GM21528 (cell line): ENCODE data around the gene SEC14L3.

Experiments
- ATAC-seq: cut with Tn5 transposase; IDR thresholded peaks from one replicate; pipeline ENCODE4 v1.9.1; 2021; ENCODE audit warnings: mild to moderate bottlenecking, moderate library complexity; ENCODE audit not compliant: unreplicated experiment, low FRiP score

The SEC14L3 gene

DNA sequence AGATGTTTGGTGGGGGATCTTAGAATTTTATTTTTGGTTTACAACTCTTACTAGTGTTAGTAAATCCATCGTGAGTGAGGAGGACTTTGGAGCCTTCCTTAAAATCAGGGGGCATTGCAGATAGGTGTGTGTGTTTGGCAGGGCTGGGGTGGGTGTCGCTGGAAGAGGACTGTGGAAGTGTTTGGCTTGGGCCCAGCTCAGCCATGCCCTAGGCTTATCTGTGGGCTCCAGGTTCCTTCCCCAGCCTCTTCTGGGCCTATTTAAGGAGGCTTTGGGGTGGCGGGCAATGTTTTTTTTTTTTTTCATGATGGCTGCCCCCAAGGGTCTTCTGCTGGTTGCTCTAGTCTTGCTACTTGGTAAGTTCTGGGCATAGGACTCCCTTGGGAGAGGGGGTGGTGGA lies 24.2 kb downstream of the SEC14L3 start:
- ATAC-seq: no peak

DNA sequence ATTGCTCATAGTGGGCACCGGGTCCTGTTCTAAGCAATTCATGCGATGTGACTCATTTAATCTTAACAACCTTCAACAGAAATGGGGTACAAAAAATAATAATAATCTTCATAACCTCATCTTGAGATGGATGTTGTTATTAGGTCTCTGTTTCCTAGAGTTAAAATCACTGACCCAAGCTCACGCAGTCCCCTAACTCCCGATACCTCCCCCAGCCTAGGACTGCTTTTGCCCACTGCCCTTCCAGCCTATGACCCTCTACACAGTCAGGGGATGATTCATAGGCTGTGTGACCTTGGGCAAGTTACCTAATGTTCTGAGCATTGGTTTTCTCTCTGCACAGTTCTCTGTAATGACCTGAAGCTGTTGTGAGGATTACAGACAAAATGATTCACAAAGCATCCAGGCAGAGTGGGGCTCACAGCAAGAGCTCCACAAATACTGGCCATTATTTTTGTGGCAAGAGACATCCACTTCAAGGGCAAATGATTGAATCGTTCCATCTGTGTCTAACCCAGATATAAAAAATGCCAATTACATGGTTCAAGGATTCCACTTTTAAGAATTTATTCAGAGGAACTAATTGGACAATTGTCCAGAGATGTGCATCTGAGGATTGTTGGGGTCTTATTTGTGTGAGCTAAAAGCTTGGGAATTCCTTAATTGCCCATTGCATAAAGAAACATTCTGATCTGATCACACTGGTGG lies 26.2 kb downstream of the SEC14L3 start:
- ATAC-seq: no peak

DNA sequence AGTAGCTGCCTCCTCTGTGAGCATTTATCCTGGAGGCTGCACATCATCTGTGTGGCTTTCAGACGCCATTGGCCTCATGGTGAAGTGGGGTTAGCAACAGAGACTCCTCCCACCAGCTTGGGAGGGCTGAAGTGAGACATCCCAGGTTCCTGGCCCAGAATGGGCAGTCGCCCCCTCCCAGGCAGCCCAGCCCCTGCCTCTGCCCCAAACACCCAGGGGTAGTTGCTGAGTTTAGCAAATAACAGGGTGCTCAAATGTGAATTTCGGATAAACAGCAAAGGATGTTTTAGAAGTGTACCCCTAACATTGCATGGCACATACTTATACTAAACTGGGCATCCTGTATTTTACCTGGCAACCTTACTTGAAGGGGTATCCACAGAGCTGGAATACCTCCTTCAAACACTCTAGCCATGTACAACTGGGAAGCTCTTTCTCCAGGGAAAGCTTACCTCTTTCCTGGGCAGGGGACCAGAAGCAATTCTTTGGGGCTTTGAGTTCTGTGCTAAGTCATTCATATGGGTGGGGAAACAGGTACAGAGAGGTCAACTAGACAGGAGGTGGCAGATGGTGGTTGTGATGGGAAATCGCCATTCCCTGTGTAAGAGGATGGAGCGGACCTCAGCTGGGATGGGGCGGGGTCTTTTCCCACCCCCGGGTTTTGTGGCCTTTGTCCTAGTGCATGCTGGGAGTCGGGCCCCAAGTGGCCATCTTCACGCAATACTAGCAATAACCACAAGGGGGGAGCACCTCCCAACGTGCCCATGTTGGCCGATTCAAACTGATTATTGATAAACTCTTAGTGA lies 27.0 kb downstream of the SEC14L3 start:
- ATAC-seq: no peak

DNA sequence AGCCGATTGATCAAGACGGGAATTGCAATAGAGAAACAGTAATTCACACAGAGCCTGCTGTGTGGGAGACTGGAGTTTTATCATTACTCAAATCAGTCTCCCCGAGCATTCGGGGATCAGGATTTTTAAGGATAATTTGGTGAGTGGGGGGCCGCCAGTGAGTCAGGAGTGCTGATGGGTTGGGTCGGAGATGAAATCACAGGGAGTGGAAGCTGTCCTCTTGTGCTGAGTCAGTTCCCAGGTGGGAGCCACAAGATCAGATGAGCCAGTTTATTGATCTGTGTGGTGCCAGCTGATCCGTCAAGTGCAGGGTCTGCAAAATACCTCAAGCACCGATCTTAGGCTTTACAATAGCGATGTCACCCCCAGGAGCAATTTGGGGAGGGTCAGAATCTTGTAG lies 30.7 kb downstream of the SEC14L3 start:
- no peak for ATAC-seq

DNA sequence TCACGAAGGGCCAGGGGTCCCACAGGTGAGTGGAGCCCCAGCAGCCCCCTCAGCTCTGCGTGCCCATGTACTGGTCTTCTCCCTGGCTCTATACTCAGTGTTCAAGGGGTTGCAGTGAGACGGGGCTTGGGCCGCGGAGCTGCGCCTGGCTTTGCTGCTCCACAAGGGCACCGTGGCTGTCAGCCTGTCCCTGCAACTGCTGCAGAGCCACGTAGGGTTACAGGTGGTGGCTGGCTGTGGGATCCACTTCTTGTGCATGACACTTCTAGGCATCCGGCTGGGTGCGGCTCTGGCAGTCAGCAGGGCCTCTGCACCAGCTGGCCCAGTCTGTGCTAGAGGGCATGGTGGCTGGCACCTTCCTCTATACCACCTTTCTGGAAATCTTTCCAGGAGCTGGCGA lies 32.0 kb downstream of the SEC14L3 start:
- no peak for ATAC-seq

DNA sequence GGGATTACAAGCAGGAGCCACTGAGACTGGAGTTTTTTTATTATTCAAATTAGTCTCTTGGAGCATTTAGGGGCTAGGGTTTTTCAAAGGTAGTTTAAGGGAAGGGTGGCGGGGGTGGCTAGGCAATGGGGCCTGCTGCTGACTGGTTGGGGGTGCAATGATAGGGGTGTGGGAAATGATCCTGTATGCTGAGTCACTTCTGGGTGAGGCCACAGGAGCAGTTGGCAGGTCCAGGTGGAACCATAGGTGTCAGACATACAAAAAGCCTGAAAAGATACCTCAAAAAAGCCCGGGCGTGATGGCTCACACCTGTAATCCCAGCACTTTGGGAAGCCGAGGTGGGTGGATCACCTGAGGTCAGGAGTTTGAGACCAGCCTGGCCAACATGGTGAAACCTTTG lies 32.6 kb downstream of the SEC14L3 start:
- no peak for ATAC-seq

DNA sequence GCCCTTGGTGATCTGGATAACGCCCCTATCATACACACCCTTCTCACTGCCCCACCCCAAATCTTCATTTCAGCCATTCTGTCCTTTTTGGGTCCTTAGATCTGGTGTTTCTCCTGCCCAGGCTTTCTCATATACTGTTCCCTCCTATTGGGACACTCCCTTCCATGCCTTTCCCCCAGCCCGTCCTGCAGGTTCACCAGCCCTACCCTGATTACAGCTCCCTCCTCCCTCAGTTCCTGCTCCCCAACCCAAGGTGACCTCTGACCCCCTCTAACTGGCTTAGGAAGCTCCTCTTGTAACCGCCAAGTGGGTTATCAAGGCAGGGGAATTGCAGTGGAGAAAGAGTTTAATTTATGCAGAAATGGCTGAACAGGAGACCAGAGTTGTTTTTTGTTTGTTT lies 33.3 kb downstream of the SEC14L3 start:
- no peak for ATAC-seq

DNA sequence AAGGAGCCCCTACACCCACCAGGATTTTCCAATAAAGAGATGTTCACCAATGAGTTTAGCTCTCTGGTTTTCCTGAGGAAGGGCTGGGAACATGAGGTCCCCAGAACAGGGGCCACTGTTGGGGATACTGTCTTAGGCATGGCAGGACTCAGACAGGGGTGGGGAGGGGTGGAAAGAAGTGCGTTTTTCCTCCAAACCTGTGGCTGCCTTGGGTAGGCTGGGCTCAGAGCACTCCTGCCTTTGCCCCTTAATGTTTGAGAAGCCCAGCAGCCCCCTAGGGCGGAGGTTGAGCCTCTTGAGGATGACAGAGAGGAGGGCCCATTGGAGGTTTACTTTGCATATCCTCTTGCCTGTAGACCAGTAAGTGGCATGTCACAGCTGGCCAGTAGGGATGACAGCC lies 35.6 kb downstream of the SEC14L3 start:
- no peak for ATAC-seq

DNA sequence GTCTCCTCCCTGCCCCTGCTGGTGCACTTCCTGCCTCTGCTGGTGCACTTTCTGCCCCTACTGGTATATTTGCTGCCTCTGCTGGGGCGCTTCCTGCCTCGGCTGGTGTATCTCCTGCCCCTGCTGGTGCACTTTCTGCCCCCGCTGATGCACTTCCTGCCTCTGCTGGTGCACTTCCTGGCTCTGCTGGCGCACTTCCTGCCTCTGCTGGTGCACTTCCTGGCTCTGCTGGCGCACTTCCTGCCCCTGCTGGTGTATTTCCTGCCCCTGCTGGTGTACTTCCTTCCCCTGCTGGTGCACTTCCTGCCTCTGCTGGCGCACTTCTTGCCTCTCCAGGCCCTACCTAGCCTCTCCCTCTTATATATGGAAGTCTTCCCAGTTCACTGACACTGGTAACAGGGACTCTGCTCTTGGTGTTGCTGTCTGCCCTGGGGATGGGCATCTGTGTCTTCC lies 36.1 kb downstream of the SEC14L3 start:
- ATAC-seq: no peak

DNA sequence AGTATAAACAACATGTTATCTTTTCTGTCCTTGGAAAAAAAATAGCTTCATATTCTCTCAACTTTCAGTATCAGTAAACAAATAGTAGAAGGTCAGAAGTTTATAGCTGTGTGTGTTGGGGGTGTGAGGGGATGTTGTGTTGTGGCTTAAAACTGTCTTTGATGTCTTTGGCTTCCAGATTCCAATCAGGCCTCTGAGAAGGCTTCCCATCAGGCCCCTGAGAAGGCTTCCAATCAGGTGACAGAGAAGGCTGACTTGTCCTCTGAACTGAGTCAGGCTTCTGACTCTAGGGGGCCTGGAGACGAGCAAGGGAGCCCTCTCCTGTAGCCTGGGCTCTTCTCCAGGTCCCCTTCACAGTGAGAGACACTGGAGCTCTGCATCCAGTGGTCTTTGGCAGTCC lies 37.0 kb downstream of the SEC14L3 start:
- ATAC-seq: no peak

DNA sequence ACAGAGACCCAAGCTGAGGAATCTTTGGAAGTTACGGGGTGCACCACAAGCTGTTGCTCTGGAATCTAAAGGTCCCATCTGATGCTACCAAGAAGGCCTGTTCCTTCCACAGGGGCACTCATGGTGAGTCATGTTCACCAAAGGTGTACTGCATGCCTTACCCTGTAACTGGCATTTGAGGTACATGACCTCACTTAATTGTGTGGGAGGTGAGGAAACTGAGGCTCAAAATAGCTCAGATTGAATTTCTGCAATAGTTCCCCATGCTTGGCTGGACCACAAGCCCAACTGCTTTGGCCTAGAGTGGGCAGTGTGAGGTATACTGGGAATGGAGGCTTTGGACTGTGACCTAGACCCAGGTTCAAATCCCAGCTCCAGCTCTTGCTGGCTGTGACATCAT lies 38.0 kb downstream of the SEC14L3 start:
- ATAC-seq: no peak

DNA sequence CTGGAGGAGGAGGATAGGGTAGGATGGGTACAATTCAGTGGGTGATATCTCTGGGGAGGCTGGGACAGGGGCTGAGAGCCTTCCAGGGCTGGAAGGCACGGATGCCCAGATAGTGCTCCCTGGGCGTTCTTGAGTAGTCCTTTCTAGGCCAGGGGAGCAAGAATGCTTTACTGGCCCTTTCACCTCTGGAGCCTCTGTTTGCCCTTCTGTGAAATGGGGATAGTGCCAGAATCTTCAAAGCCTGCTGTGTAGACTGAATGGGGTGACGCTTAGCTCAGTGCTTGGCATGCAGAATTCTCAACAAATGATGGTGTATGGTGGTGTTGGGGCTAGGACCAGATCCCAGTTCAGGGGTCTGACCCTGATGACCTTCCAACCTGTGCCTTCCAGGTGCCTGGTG lies 38.6 kb downstream of the SEC14L3 start:
- ATAC-seq: no peak

DNA sequence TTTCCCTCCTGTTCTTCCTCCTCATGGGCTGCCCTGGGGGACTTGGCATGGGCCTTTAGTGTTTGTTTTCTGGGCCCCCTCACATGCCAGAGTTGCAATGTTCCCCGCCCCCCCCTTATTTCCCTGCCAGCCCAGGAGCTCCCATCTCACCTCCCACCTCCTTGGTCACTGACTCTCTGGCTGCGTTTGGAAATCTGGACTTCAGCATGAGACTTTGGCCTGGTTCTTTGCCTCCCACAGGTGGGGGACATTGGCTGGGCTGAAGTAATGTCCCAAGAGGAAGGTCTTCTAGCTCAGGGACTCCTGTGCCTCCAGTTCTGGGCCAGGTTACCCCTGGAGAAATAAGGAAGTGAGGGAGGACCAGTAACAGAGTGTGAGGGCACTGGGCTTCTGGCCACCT lies 39.3 kb downstream of the SEC14L3 start:
- ATAC-seq: no peak

DNA sequence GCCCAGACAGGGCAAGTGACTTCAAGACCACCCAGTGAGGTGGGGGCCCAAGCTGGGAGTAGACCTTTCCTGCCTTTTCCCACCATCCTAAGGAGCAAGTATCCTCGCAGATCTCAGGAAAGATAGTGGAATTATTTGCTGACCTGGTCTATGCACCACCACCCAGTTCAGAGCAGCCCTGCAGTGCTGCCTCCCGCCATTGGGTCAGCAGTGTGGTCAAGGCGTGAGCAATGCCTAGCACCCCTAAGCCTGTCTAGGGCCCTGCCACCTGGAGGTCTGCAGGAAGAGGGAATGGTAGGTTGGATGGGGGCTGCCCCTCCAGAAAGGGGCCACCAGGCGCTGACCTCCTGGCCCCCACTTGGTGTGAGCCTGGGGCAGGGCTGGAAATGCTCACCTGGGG lies 39.7 kb downstream of the SEC14L3 start:
- no peak for ATAC-seq

DNA sequence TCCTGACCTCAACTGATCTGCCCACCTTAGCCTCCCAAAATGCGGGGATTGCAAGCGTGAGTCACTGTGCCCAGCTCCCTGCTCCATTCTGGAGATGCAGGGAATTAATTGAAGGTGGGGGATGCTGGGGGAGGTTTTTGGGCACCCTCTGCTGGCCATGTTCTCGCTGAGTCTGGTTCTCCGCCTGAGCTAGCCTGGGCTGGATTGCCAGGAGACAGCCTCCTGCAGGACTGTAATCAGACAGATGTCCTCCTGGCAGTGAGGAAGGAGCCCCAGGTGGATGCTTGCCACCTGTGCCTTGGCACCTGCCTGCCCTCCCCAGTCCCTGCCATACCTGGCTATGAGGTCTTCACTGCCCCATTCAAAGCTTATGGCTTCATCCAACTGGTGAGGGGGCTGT lies 40.9 kb downstream of the SEC14L3 start:
- ATAC-seq: no peak

DNA sequence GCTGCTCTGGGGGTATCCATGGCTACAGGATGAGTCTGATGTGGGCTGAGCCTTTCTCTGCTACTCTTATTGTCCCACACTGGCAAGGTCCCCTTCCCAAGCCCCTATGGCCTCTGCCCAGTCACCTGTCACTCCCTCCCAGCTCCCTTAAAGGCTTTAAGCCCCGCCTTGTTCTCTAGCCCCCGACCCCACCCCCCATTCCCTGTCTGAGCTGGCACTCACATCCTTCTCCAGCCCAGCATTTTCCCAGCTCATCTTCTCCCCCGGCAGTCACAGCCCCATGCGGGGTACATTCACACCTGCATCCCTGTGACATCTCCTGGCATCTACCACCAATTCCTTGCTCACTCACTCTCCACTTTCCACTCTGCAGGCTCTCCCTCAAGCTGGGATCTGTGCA lies 41.9 kb downstream of the SEC14L3 start:
- ATAC-seq: no peak

DNA sequence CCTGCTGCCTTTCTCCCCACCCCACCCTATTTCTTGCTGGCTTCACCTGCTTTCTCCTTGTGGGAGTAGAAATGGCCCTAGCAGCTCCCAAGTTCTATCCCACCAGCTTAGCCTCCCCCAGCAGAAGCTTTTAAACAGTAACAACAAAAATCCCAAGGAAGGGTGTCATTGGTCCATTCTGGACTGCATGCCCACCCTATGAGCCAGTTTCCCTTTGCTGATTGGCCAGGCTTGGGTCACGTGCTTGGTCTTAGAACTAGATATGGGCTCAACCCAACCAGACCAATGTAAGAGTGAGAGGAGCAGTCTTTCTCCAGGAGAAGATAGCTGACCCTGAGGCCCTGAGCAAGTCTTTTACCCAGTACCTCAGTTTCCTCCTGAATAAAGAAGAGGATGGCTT lies 43.9 kb downstream of the SEC14L3 start:
- no peak for ATAC-seq

DNA sequence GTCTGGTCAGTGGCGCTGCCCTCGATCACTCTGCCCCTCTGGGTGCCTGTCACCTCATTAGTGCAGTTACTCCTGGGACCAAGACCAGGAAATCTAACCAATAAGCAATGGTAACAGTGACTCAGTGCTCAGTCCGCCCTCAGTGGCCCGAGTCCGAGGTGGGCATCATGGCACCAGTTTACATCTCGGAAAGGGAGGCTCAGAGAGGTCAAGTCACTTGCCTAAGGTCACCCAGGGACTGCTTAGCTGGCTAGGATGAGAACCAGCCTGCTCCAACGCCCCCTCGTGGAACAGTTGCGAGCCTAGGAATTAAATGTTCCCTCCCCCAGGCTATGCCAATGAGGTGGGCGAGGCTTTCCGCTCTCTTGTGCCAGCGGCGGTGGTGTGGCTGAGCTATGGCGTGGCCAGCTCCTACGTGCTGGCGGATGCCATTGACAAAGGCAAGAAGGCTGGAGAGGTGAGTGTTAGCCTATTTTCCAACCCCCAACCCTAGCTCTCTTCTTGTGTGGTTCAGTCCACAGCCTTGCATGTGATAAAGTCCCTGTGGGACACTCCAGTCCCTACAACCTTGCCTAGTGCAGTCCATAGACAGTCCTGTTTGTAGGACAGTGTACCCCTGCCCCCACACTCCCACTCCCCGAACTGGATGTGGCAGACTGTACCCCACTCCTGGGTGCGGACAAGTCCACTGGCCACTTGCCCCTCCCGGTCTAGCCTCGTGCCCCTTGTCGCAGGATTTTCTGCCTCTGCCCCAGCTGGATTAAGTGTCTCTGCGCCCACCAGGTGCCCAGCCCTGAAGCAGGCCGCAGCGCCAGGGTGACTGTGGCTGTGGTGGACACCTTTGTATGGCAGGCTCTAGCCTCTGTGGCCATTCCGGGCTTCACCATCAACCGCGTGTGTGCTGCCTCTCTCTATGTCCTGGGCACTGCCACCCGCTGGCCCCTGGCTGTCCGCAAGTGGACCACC lies 45.1 kb downstream of the SEC14L3 start:
- no peak for ATAC-seq

DNA sequence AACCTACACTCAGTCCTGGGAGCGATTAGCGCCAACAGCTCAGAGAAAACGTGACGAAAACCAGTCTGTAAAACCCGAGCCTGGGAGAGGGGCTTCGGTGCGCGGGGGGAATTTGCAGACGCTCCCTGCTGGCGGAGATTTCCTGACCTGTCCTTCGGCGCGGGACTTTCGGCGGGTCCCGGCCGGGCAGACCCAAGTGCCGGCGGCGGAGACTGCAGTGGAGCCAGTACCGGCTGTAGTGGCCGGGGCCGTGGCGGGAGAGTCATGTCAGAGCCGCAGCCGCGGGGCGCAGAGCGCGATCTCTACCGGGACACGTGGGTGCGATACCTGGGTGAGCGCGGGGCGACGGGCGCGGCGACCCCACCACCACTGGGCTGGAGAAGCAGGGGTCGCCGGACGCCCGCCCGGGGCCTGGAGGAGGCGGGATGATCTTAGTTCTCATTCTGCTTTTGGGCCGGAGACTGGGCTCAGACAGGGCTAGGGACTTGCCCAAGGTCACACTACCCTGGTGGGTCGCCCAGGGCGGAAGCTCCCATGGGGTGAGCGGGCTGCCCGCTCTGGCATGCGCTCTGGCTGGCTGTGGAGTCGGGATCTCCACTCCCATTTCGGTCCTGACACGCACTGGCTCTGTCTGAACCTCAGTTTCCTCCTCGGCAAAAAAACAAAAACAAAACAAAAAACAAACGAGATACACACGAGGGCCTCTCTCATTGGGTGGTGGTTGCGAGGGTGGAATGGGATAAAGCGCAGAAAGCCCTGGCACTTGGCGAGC lies 46.0 kb downstream of the SEC14L3 start, which contains the start of gene MTFP1:
TSS of gene MTFP1 (plus strand) at position 153 of the 772 bp plus-strand sequence. CDS start at position 265, 112 bp downstream.
- ATAC-seq: no peak

DNA sequence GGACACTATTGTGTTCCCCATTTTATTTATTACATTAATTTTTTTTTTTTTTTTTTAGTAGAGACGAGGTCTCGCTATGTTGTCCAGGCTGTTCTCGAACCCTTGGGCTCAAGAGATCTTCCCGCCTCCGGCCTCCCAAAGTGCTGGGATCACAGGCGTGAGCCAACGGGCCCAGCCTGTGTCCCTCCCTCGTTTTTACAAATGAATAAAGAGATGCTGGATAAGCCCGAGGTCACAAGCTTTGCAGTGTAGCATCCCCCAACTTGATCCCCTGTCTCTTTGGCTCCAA lies 46.5 kb downstream of the SEC14L3 start:
- no peak for ATAC-seq
